Esophagus muscularis mucosa (tissue), 4 donors: ENCODE results near the gene UBTD1. TPM values are rescaled to one million over a fixed set of nuclear protein-coding genes. Genes with fewer than 3 reads are reported as not detected.
"Not testable (repeated sequence)": the region's sequence is repeated elsewhere in the genome, so short reads cannot be mapped to it uniquely, and the experiment has no call there.

Experiments
- DNase-seq: peaks from one replicate; pipeline ENCODE4 v3.0.0-alpha.2; 2017; ENCODE audit errors: extremely low spot score
- H3K27ac ChIP-seq, 4 donors: fragments of 200-600 bp; sonication (generic); replicated peaks in 1 of 4; 1 replicate in 3 of 4; 2 replicates in 1 of 4; pipeline ENCODE4 v1.5.1; 2016 to 2019; ENCODE audit warnings: mild to moderate bottlenecking in 1 of 4
- H3K27me3 ChIP-seq, 4 donors: fragments of 200-600 bp; sonication (generic); one replicate each; pipeline versions ENCODE4 v1.5.1 to v1.6.0; 2016 to 2019
- H3K36me3 ChIP-seq, 4 donors: fragments of 200-600 bp; sonication (generic); one replicate each; pipeline ENCODE4 v1.5.1; 2016 to 2019
- H3K4me1 ChIP-seq, 4 donors: fragments of 200-600 bp; sonication (generic); one replicate each; pipeline ENCODE4 v1.5.1; 2016 to 2019
- H3K4me3 ChIP-seq, 4 donors: fragments of 200-600 bp; sonication (generic); 1 replicate in 2 of 4; 2 replicates in 2 of 4; pipeline ENCODE4 v1.5.1; 2016 to 2019; ENCODE audit warnings: mild to moderate bottlenecking in 4 of 4, moderate library complexity in 1 of 4
- H3K9me3 ChIP-seq, 4 donors: fragments of 200-600 bp; sonication (generic); 1 replicate in 3 of 4; 2 replicates in 1 of 4; pipeline ENCODE4 v1.5.1; 2016 to 2019
- CTCF ChIP-seq, 3 experiments: fragments of 200-600 bp in 2 of 3; fragments of 450-650 bp in 1 of 3; sonication (generic) in 2 of 3; IDR thresholded peaks; one replicate each; pipeline ENCODE4 v1.5.1; 2017 to 2019; ENCODE audit warnings: antibody characterized with exemption in 3 of 3, mild to moderate bottlenecking in 2 of 3, moderate library complexity in 1 of 3
- EP300 ChIP-seq: sonication (generic); formaldehyde crosslinking; IDR thresholded peaks from one replicate; pipeline ENCODE4 v1.6.1; 2017; ENCODE audit warnings: antibody characterized with exemption
- POLR2A ChIP-seq: fragments of 450-650 bp; IDR thresholded peaks from one replicate; pipeline ENCODE4 v1.6.1; 2017; ENCODE audit warnings: antibody characterized with exemption, moderate library complexity, mild to moderate bottlenecking, low read depth
- POLR2AphosphoS5 ChIP-seq, 2 donors: sonication (generic); formaldehyde crosslinking; IDR thresholded peaks; one replicate each; pipeline ENCODE4 v1.6.1; 2017; ENCODE audit warnings: antibody characterized with exemption in 2 of 2
- WGBS: methylation state at CpG from one replicate; pipeline ENCODE4 v1.1.5; 2018; 5-methylcytosine and 5-hydroxymethylcytosine counted together
- intact Hi-C: fragments of 100-400 bp; cut with DNase I; formaldehyde crosslinking; loops from one replicate; pipeline ENCODE4 v1.15.1; 2023
- total RNA-seq, 4 donors: library from RNA; depleted of rRNA; stranded (reverse); fragments of >200 nt; gene quantifications; one replicate each; pipeline versions ENCODE4 v1.1.0 to v1.2.1, GENCODE V29; 2016

The UBTD1 gene
- total RNA-seq, 4 donors from 2014 or later = 4.2 to 18.4 (median 14.1) TPM

GRCh38 chr10:97525683-97526110 lies 27.0 kb downstream of the UBTD1 start:
- WGBS = 90% methylated on average over 1 of the region's 1 CpG
- no peak for TF ChIP-seq EP300
- no peak for TF ChIP-seq CTCF (IDR thresholded peaks at IDR 0.05)
- DNase-seq = no peak
- H3K4me3 ChIP-seq = no peak overlapping the region
- H3K27me3 ChIP-seq = no peaks in the 10 kb centered on the region
- no peaks in the 10 kb centered on the region for H3K9me3 ChIP-seq
- H3K4me1 ChIP-seq = peaks cover 0 to 29% (median 8%) of the 10 kb centered on the region in 4 donors
- intact Hi-C loops = no loop called here
- no peaks in the 10 kb centered on the region for H3K36me3 ChIP-seq
- no peak overlapping the region for H3K27ac ChIP-seq

- H3K27ac ChIP-seq, H3K9me3 ChIP-seq, DNase-seq, intact Hi-C loops, H3K4me3 ChIP-seq, H3K36me3 ChIP-seq, H3K4me1 ChIP-seq, H3K27me3 ChIP-seq: not testable (repeated sequence)
- 91% methylated on average over 4 of the region's 29 CpGs for WGBS
Measured at GRCh38 chr10:97528876-97529275, 30.2 kb downstream of the UBTD1 start.

GRCh38 chr10:97529685-97530465 lies 31.2 kb downstream of the UBTD1 start:
- Histone ChIP-seq H3K27ac (no peak overlapping the region), H3K36me3 (no peaks in the 10 kb centered on the region), H3K4me1 (peaks cover 0 to 5% (median 0%) of the 10 kb centered on the region in 4 donors), H3K4me3 (no peak overlapping the region), H3K9me3 (no peaks in the 10 kb centered on the region), H3K27me3 (no peaks in the 10 kb centered on the region)
- no peak for DNase-seq
- TF ChIP-seq POLR2A = no peak
- TF ChIP-seq EP300 = no peak
- TF ChIP-seq CTCF (IDR thresholded peaks at IDR 0.05) = no peak
- TF ChIP-seq POLR2AphosphoS5 (IDR thresholded peaks at IDR 0.05) = no peak
- intact Hi-C loops = no loop called here
- 86% methylated on average over 14 of the region's 14 CpGs for WGBS

GRCh38 chr10:97531401-97531986 lies 32.8 kb downstream of the UBTD1 start:
- no peak for DNase-seq
- 85% methylated on average over 7 of the region's 10 CpGs for WGBS
- intact Hi-C loops = no loop called here
- Histone ChIP-seq H3K4me3 (no peak overlapping the region), H3K36me3 (no peaks in the 10 kb centered on the region), H3K9me3 (no peaks in the 10 kb centered on the region), H3K27me3 (no peaks in the 10 kb centered on the region), H3K4me1 (peaks cover 0 to 3% (median 0%) of the 10 kb centered on the region in 4 donors), H3K27ac (no peak overlapping the region)
- TF ChIP-seq POLR2A (no peak), POLR2AphosphoS5 (IDR thresholded peaks at IDR 0.05) (no peak), EP300 (no peak), CTCF (IDR thresholded peaks at IDR 0.05) (no peak)

GRCh38 chr10:97532935-97533671 lies 34.4 kb downstream of the UBTD1 start:
- Histone ChIP-seq H3K4me1 (no peaks in the 10 kb centered on the region), H3K27me3 (no peaks in the 10 kb centered on the region), H3K9me3 (no peaks in the 10 kb centered on the region), H3K27ac (no peak overlapping the region), H3K36me3 (no peaks in the 10 kb centered on the region), H3K4me3 (no peak overlapping the region)
- DNase-seq = no peak
- TF ChIP-seq POLR2A = no peak
- TF ChIP-seq POLR2AphosphoS5 (IDR thresholded peaks at IDR 0.05) = no peak
- TF ChIP-seq CTCF (IDR thresholded peaks at IDR 0.05) = no peak
- TF ChIP-seq EP300 = no peak
- 73% methylated on average over 9 of the region's 12 CpGs for WGBS
- intact Hi-C loops = no loop called here
